Cerebellar nuclear complex (tissue), 1 donor: ENCODE data around the gene EIF2B2.
"Not testable (repeated sequence)": the region's sequence is repeated elsewhere in the genome, so short reads cannot be mapped to it uniquely, and the experiment has no call there.

Experiments used
- DNase-seq, 2 experiments: peaks; one replicate each; lab custom pipeline; 2025; lab: John Stamatoyannopoulos, UW

The EIF2B2 gene

DNA sequence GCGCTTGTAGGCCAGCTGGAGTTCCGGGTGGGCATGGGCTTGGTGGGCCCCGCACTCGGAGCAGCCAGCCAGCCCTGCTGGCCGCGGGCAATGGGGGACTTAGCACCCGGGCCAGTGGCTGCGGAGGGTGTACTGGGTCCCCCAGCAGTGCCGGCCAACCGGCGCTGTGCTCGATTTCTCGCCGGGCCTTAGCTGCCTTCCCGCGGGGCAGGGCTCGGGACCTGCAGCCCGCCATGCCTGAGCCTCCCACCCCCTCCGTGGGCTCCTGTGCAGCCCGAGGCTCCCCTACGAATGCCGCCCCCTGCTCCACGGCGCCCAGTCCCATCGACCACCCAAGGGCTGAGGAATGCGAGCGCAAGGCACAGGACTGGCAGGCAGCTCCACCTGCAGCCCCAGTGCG is 8.5 kb upstream of the EIF2B2 start:
- DNase-seq, result not testable (repeated sequence)

DNA sequence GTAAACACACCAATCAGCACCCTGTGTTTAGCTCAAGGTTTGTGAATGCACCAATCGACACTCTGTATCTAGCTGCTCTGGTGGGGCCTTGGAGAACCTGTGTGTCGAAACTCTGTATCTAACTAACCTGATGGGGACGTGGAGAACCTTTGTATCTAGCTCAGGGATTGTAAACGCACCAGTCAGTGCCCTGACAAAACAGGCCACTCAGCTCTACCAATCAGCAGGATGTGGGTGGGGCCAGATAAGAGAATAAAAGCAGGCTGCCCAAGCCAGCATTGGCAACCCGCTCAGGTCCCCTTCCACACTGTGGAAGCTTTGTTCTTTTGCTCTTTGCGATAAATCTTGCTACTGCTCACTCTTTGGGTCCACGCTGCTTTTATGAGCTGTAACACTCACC is 6.9 kb upstream of the EIF2B2 start:
- DNase-seq, result not testable (repeated sequence)

DNA sequence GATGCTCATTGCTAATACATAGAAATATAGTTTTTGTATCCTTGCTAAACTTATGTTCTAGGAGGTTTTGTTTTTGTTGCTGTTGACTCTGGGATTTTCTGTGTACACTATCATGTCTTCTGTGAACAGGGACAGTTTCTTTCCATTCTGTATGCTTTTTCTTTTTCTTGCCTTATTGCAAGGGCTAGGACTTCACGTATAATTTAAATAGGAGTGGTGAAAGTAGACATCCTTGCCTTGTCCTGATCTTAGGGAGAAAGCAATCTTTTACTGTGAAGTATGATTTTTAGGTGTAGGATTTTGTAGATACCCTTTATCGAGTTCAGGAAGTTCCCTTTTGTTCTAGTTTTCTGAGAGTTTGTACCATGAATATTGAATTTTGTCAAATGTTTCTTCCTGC is 1.5 kb upstream of the EIF2B2 start:
- DNase-seq, result no peak

DNA sequence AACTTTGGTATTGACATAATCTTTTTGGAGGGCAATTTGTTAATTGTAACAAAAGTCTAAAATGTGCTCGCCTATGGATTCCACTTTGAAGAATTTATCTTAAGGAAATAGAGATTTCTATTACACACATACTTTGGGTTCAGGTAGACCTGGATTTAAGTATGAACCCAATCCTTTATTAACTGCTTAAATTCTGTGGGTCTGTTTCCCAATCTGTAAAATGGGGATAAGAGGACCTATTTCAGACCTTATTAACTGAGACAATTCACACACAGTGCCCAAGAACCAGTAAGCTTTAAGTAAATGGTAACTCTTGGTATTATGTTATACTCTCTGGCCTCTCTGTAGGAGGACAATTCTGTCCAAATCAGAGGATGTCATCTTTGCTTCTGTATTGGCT is 822 bp upstream of the EIF2B2 start:
- no peak for DNase-seq

DNA sequence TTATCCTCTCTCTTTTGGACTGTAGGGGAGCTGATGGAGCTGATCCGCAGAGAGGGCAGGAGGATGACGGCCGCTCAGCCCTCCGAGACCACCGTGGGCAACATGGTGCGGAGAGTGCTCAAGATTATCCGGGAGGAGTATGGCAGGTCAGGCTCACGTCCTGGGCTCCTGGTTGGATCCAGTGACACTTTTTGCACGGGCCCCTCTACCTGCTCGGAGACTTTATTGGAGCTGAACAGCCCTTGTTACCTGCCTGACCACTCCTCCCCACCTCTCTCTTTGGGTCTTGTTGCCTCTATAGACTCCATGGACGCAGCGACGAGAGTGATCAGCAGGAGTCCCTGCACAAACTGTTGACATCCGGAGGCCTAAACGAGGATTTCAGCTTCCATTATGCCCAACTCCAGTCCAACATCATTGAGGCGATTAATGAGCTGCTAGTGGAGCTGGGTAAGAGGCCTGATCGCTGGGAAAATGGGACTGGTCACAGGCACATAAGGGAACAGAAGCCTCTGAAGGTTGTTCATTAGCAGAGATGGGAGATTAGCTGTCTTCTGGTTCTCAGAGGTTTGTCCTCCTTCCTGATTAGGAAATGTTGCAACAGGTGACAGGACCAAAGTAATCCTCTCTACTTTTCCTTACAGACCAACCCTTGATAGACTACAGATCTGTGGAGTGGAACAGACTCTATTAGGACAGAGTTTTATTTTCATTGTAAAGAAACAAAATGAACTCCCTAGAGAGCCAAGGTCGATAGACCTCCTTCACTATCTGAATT is 718 bp downstream of the EIF2B2 start:
- no peak for DNase-seq

DNA sequence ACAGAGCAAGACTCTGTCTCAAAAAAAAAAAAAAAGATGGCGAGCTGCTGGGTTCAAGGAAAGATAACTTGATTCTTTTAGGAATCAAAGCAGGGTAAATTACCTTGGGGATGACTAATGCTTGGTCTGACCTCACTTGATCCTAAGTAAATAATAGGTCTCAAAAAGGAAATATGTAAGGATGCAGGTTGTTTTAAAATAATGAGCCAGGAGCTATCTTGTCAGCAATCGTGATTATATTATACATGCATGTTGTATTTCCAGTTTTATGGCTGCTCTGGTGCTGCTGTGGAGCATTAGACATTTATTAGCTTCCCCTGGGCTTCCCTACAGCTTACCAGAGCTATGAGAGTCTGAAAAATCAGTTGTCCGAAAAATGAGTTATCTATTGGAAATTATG is 2.6 kb downstream of the EIF2B2 start:
- no peak for DNase-seq

DNA sequence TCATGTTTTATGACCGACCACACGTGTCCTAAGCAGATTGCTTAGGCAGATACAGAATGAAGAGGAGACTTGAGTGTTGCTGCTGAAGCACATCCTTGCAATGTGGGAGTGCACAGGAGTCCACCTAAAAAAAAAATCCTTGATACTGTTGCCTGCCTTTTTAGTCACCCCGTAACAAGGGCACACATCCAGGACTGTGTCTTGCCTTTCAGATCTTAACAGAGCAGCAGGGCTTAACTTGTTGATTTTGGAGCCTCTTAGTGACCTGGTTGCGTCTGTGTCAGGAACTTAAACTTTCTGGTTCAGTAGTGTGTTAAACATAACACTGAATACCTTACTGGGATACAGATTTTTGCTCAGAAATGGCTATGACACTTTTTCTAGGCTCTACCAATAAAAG is 6.5 kb downstream of the EIF2B2 start:
- DNase-seq, result no peak

DNA sequence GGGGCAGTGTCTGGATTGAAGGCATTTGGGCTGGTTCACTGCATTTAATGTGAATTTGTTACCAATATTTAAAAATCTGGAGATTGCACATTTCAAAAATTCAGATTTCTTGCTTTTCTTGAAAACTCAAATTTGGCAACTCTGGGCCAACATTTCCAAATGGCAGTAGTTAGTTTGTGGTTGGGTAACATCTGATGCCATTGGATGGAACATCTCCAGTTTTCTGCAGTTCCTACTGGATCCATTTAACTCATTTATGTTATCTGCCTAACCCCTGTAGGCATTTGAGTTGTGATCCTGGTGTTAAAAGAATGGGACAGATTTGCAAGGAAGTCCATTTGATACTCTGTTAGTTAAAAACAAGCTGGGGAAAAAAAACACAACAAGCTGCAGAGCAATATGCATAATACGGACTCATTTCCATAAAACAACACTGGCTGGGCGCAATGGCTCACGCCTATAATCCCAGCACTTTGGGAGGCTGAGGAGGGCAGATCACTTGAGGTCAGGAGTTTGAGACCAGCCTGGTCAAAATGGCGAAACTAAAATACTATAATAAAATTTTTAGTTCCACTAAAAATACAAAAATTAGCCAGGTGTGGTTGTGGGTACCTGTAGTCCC is 7.9 kb downstream of the EIF2B2 start:
- DNase-seq, result no peak

DNA sequence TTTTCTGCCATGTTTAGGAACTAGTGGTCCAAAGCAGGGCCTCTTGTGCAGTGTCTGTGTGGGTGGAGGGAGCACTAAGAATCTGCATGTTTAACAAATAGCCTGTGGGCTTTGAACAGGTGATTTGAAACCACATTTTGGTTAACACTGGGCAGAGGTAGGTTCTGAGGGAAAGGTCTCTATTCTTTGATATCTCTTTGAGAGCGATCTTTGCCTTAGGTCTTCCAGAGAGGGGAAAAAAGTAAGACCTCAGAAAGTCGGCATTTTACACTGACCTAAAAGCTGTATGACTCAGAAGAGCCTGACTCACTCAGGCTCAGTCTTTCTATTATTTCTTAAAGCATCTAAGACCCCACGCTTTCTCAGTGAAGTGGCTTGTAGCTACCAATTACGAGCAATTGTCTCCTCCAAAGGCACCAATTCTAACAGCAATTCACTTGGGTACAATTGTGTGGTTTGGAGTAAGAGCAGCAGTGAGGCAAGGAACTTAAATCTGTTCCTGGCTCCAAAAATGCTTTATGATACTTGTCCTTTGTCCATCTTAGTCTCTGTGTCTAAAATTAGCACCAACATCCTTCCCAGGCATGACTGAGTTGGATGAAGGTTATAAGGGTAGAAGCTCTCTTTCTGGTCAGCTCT is 8.8 kb downstream of the EIF2B2 start:
- DNase-seq, result no peak

DNA sequence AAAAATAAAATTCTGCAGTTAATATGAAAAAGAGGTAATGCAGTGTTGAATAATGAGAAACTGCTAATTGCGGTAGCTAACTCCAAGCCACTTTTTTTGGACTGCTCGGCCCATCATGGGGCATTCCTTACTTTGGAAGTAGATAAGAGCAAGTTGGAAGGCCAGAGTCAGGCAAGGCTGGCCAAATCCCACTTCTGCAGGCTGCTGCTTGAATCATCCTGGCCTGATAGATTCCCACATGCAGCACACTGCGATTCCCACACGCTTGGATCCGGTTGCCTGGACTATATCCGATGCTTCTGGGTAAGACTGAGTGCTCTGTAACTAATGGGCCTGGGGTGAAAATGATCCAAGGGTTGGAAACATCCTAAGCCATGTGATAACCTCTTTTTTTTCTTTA is 10.6 kb downstream of the EIF2B2 start:
- DNase-seq, result no peak

DNA sequence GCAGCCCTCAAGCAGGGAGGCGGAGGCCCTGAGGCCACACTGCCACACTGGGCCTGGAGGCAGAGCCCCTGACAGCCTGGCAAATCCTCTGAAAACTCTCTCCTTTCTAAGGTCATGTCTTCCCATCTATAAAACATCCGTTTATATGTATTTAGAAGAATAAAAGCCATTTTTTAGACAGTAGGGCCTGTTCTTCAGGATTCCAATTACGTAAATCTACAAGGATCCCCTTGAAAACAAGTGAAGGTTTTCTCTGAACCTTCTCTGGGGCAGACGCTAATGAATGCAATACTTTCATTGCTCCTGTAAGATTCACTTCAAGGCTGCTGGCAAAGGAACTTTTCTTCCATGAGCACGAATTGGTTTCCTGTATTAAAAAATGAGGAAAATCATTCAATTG is 12.8 kb downstream of the EIF2B2 start:
- no peak for DNase-seq

DNA sequence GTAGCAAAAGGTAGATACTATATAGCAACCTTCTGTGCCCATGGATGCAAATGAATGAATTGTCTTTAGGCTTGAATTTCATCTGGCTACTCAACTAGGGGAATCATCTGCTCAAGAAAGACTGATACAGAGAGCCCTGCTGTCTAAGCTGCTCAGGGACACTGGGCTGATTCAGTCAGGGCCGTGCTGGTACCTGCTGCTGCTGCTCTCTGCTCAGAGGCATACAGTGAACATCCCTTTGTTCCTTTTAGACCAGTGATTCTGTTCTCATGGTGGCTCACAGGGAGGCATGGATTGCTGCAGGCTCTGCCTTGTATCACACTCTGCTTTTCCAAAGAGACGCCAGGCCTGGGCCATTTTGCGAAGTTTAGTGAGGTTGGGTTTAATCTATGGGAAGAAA is 14.1 kb downstream of the EIF2B2 start:
- DNase-seq, result no peak

DNA sequence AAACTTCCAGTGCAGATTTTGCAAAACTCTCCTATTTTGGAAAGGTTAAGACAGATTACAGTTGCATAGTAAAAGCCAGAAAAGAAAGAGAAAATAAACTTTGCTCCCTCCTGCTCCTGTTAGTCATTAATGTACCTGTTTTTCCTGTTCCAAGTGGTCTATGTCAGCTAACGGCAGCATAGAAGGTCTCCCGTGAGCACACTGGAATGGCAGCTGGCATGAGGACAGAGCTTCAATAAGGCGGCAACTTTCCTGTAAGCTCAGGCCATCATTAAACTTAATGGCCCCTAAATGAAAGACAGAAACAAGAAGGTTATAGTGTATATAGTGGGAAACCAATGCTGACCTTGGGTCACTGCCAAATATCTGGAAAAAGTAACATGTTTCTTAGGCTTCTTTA is 16.0 kb downstream of the EIF2B2 start:
- no peak for DNase-seq

DNA sequence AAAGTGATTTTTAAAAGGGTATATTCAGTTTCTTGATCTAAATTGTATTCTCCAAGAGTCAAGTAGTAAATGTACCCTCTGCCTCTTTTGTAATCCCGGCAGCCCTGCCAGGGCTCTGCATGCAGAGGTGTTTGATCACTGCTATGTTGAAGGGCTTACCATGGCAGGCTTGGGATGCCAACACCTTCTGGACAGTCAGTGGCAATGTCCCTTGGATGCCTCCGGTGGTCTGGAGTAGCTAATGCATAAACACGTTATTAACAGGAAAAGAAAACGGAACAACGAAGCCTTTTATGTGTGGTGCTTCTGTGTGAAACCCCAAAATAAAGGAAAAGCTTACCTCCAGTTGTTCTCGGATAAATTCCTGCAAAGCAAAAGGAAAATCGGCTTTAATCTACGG is 19.9 kb downstream of the EIF2B2 start:
- no peak for DNase-seq

DNA sequence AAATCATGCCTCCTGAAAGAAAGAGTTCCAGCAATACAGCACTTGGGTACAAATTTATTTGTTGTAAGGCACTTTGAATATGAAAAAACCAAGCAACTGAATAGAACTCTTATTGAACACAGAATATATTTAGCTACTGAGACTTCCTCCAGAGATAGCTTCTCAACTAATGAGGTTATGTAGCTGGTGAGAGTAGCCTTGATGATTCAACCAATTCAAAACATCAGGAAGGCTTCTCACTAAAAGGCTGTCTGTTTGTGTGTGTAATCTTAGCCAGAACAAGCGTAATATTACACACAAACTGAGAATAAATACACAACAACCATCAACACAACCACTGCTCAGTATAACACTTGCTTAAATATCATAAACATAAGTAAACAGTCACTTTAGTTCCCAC is 20.4 kb downstream of the EIF2B2 start:
- DNase-seq, result no peak

DNA sequence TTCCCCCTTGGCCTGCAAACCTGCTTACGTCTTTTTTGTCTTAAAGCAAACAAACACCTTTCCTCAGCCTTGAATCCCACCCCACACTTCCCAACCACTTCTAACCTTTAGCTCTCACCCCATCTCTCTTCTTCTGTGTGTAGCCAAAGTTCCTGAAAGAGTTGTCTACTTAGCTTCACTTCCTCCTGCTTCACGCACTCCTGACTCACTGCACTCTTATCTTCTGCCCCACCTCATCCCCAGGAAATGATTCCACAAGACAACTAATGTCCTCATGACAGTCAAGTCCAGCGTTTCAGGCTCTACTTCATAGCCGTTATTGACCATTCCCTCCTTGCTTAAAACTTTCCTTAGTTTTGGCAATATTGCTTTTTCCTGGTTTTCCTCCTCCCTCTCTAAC is 22.4 kb downstream of the EIF2B2 start:
- DNase-seq, result no peak

DNA sequence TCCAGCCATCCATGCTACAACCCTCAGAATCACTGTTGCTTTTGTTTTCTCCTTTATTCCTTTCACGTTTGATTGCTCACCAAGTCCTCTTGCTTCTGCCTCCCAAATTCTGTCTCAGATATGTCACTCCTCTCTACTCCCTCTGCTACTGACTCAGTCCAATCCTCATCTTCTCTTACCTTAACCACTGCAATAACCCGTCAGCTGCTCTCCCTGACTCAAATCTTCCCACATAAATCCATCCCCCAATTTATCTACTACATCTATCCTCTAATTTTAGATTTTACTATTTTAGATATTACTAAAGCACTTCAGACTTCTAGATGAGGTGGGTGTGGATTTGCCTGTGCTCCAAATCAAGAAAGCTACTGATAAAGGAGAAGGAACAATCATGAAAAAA is 23.2 kb downstream of the EIF2B2 start:
- no peak for DNase-seq

DNA sequence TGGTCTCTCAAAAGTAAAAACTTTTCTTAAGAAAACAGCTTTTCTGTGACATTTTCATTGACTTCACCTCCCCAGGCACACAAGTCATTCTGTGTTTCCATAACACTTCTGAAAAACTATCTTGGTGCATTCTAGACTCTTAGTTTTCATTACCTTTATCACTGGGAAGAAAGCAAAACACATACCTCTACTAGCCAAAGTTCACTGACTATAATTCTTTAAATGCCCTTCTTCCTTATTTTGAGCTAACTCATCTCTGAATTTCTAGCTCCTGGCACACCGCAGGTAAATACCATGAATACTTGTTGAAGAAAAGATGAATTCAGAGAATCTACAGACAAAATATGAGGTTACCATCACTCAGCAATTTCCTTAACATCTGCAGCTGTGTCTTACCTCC is 27.4 kb downstream of the EIF2B2 start:
- DNase-seq, result no peak

DNA sequence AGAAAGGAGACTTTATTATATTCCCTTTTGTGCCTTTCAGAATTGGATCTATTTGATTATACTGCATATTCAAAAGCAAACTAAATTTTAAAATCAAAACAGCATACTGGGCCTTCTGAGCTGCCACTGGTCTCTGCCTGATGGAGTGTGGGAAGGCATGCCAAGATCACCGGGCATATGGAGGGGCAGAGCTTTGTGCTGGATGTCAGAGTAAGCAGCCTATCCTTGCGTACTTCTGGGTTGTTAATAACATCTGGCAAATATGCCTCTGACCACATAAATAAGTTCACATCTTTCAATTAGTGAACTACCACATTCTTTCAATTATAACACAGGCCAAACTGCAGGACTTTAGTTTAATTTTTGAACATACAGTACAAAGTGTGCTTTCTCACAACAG is 30.2 kb downstream of the EIF2B2 start:
- no peak for DNase-seq

DNA sequence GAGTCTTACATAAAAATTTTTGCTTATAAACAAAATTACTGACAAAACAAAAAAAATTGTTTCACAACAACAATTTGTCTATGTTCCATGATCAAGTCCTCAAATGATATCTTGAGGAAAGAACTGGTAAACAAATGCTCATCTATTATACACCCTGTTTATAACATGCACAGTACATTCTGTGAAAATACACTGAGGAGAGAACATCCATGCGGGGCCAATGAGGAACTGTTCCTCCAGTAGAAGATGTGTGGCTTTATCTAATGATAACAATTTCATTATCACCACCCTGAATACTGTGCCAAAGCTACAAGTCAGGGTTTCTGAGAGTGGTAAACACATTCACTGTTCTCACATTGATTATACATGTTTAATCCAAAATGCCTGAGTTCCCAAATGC is 37.8 kb downstream of the EIF2B2 start:
- DNase-seq, result no peak

DNA sequence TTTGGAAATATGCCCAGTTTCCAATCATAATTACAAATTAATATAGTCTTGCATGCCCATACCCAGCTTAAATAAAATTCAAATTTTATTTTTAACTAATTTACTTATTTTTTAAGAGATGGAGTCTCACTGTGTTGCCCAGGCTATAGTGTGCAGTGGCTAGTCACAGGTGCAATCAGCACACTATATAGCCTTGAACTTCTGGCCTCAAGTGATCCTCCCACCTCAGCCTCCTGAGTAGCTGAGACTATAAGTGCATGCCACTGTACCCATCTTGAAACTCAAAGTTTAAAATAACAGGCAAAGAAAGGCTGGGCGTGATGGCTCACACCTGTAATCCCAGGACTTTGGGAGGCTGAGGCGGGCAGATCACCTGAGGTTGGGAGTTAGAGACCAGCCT is 38.2 kb downstream of the EIF2B2 start:
- DNase-seq, result no peak

DNA sequence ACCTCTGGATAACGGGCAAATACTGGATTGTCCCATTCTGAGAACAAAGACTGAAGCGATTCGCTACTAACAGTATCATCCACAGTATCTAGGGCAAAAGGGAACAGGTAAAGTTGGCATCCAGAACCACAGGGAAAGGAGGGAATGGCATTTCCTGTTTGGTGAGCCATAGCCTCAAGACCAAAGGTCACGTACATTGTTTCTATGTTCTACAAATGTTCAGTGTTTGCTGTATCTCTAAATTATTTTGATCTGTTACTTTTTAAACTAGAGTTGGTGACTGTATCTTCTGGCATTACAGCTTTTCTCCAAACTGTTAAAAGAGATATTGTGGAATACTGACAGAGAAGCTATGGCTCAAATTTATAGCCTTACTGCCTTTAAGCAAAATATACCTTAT is 38.9 kb downstream of the EIF2B2 start:
- no peak for DNase-seq

DNA sequence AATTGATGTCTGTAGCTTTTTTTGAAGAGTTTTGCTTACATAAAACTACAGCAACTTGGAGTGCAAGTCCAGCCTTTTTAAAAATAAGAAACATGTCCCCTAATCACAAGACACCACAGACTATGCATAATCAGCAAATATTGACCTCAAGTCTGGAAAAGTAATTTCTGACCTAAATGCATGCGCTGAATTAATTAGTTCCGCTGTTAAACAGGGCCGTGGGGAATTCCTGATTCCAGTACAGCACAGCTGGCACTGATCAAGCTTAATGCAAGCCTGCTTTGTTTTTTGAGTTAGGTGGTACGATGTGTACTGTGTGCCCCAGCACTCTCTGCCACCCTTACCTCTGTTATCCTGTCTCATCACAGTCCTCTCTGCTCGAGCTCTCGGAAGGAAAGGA is 39.3 kb downstream of the EIF2B2 start:
- no peak for DNase-seq

DNA sequence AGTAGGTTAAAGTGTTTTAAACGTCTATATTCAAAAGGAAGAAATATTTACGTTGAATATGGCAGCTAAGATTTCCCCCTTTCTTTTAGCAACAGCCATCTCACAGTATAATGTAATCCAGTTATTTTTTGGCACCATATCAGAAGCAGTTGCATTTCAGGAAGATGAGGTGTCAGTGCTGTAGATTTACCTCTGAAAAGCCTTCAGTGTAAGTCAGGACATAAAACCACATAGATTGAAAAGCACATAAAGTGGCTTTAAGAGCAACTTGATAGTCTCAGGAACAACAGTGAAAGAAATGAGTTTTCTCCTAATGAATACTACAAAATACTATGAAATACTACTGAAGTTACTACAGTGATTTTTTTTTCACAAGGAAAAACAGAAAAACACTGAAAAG is 41.6 kb downstream of the EIF2B2 start:
- no peak for DNase-seq
